Measurements from ENCODE around the gene DHX40. TPM values are rescaled to one million over a fixed set of nuclear protein-coding genes. Genes with fewer than 3 reads are reported as not detected.

DHX40 gene
- total and polyA plus RNA-seq, 2 of the 8 experiments (the other 6 are each of a cell fraction or from before 2014, with no cell fraction given), result 13.5 to 28.3 TPM

GRCh38 chr17:59638553-59638952 is 73.1 kb downstream of the DHX40 start (continued):
- TF ChIP-seq, protein P1, sequence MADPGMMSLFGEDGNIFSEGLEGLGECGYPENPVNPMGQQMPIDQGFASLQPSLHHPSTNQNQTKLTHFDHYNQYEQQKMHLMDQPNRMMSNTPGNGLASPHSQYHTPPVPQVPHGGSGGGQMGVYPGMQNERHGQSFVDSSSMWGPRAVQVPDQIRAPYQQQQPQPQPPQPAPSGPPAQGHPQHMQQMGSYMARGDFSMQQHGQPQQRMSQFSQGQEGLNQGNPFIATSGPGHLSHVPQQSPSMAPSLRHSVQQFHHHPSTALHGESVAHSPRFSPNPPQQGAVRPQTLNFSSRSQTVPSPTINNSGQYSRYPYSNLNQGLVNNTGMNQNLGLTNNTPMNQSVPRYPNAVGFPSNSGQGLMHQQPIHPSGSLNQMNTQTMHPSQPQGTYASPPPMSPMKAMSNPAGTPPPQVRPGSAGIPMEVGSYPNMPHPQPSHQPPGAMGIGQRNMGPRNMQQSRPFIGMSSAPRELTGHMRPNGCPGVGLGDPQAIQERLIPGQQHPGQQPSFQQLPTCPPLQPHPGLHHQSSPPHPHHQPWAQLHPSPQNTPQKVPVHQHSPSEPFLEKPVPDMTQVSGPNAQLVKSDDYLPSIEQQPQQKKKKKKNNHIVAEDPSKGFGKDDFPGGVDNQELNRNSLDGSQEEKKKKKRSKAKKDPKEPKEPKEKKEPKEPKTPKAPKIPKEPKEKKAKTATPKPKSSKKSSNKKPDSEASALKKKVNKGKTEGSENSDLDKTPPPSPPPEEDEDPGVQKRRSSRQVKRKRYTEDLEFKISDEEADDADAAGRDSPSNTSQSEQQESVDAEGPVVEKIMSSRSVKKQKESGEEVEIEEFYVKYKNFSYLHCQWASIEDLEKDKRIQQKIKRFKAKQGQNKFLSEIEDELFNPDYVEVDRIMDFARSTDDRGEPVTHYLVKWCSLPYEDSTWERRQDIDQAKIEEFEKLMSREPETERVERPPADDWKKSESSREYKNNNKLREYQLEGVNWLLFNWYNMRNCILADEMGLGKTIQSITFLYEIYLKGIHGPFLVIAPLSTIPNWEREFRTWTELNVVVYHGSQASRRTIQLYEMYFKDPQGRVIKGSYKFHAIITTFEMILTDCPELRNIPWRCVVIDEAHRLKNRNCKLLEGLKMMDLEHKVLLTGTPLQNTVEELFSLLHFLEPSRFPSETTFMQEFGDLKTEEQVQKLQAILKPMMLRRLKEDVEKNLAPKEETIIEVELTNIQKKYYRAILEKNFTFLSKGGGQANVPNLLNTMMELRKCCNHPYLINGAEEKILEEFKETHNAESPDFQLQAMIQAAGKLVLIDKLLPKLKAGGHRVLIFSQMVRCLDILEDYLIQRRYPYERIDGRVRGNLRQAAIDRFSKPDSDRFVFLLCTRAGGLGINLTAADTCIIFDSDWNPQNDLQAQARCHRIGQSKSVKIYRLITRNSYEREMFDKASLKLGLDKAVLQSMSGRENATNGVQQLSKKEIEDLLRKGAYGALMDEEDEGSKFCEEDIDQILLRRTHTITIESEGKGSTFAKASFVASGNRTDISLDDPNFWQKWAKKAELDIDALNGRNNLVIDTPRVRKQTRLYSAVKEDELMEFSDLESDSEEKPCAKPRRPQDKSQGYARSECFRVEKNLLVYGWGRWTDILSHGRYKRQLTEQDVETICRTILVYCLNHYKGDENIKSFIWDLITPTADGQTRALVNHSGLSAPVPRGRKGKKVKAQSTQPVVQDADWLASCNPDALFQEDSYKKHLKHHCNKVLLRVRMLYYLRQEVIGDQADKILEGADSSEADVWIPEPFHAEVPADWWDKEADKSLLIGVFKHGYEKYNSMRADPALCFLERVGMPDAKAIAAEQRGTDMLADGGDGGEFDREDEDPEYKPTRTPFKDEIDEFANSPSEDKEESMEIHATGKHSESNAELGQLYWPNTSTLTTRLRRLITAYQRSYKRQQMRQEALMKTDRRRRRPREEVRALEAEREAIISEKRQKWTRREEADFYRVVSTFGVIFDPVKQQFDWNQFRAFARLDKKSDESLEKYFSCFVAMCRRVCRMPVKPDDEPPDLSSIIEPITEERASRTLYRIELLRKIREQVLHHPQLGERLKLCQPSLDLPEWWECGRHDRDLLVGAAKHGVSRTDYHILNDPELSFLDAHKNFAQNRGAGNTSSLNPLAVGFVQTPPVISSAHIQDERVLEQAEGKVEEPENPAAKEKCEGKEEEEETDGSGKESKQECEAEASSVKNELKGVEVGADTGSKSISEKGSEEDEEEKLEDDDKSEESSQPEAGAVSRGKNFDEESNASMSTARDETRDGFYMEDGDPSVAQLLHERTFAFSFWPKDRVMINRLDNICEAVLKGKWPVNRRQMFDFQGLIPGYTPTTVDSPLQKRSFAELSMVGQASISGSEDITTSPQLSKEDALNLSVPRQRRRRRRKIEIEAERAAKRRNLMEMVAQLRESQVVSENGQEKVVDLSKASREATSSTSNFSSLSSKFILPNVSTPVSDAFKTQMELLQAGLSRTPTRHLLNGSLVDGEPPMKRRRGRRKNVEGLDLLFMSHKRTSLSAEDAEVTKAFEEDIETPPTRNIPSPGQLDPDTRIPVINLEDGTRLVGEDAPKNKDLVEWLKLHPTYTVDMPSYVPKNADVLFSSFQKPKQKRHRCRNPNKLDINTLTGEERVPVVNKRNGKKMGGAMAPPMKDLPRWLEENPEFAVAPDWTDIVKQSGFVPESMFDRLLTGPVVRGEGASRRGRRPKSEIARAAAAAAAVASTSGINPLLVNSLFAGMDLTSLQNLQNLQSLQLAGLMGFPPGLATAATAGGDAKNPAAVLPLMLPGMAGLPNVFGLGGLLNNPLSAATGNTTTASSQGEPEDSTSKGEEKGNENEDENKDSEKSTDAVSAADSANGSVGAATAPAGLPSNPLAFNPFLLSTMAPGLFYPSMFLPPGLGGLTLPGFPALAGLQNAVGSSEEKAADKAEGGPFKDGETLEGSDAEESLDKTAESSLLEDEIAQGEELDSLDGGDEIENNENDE (IDR thresholded peaks at IDR 0.05; ENCODE audit: insufficient replicate concordance, low read length), result no peak
- TF ChIP-seq HDAC2 (IDR thresholded peaks at IDR 0.05; ENCODE audit: borderline replicate concordance in 1 of 2, low read depth in 2 of 2, low read length in 2 of 2) (no peak), SP1 (IDR thresholded peaks at IDR 0.05; ENCODE audit: low read depth, low read length) (no peak), NANOG (IDR thresholded peaks at IDR 0.05; ENCODE audit: insufficient read depth, low read depth, low read length, poor library complexity, severe bottlenecking) (no peak), SIX5 (IDR thresholded peaks at IDR 0.05; ENCODE audit: low read depth, low read length) (no peak), CBX5 (IDR thresholded peaks at IDR 0.05; ENCODE audit: low read depth, low read length) (no peak), SP4 (IDR thresholded peaks at IDR 0.05; ENCODE audit: low read length) (no peak), NRF1 (IDR thresholded peaks at IDR 0.05; ENCODE audit: low read depth, low read length) (no peak), EP300 (IDR thresholded peaks at IDR 0.05; ENCODE audit: borderline replicate concordance in 1 of 2, low read depth in 2 of 2, low read length in 2 of 2) (no peak)
- TF ChIP-seq, protein P2, sequence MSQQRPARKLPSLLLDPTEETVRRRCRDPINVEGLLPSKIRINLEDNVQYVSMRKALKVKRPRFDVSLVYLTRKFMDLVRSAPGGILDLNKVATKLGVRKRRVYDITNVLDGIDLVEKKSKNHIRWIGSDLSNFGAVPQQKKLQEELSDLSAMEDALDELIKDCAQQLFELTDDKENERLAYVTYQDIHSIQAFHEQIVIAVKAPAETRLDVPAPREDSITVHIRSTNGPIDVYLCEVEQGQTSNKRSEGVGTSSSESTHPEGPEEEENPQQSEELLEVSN (IDR thresholded peaks at IDR 0.05), result no peak
